HEK293T (cell line): ENCODE measurements around the gene NEURL4.

Experiments used
- BHLHE40 ChIP-seq: fragments of 450-650 bp; IDR thresholded peaks from 2 replicates; pipeline ENCODE4 v1.6.1; 2016; ENCODE audit warnings: mild to moderate bottlenecking, moderate library complexity, borderline replicate concordance
- ELF4 ChIP-seq: fragments of 450-650 bp; IDR thresholded peaks from 2 replicates; pipeline ENCODE4 v1.6.1; 2017; ENCODE audit warnings: antibody characterized with exemption
- FOXA1 ChIP-seq: fragments of 450-650 bp; IDR thresholded peaks from 2 replicates; pipeline ENCODE4 v1.6.1; 2016; ENCODE audit warnings: mild to moderate bottlenecking
- FOXK2 ChIP-seq: fragments of 450-650 bp; IDR thresholded peaks from 2 replicates; pipeline ENCODE4 v1.6.1; 2016; ENCODE audit warnings: mild to moderate bottlenecking
- FOXM1 ChIP-seq: fragments of 450-650 bp; IDR thresholded peaks from 2 replicates; pipeline ENCODE4 v1.6.1; 2017; ENCODE audit warnings: mild to moderate bottlenecking, borderline replicate concordance
- HDGF ChIP-seq: fragments of 450-650 bp; IDR thresholded peaks from 2 replicates; pipeline ENCODE4 v1.6.1; 2017; ENCODE audit warnings: antibody characterized with exemption, borderline replicate concordance
- L3MBTL2 ChIP-seq: fragments of 450-650 bp; conservative IDR thresholded peaks from 2 replicates; pipeline ENCODE4 v1.6.1; 2016; ENCODE audit warnings: mild to moderate bottlenecking
- NFRKB ChIP-seq: fragments of 450-650 bp; IDR thresholded peaks from 2 replicates; pipeline ENCODE4 v1.6.1; 2016; ENCODE audit warnings: mild to moderate bottlenecking, moderate library complexity
- SP1 ChIP-seq: fragments of 450-650 bp; IDR thresholded peaks from 2 replicates; pipeline ENCODE4 v1.6.1; 2017
- SUZ12 ChIP-seq: fragments of 450-650 bp; IDR thresholded peaks from 2 replicates; pipeline ENCODE4 v1.6.1; 2016; ENCODE audit warnings: mild to moderate bottlenecking
- TARDBP ChIP-seq: fragments of 450-650 bp; IDR thresholded peaks from 2 replicates; pipeline ENCODE4 v1.6.1; 2016
- ZNF384 ChIP-seq: fragments of 450-650 bp; IDR thresholded peaks from 2 replicates; pipeline ENCODE4 v1.6.1; 2016
- TF ChIP-seq, protein P1 (sequence below): fragments of 450-650 bp; IDR thresholded peaks from 2 replicates; pipeline ENCODE4 v1.6.1; 2016

- TF ChIP-seq, protein P1, sequence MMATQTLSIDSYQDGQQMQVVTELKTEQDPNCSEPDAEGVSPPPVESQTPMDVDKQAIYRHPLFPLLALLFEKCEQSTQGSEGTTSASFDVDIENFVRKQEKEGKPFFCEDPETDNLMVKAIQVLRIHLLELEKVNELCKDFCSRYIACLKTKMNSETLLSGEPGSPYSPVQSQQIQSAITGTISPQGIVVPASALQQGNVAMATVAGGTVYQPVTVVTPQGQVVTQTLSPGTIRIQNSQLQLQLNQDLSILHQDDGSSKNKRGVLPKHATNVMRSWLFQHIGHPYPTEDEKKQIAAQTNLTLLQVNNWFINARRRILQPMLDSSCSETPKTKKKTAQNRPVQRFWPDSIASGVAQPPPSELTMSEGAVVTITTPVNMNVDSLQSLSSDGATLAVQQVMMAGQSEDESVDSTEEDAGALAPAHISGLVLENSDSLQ: no peak
- TF ChIP-seq SP1: no peak
- TF ChIP-seq NFRKB: no peak
- TF ChIP-seq TARDBP: no peak
- TF ChIP-seq BHLHE40: no peak
- no peak for TF ChIP-seq ELF4
- TF ChIP-seq ZNF384: no peak
- TF ChIP-seq FOXA1: no peak
- TF ChIP-seq L3MBTL2: no peak
- no peak for TF ChIP-seq FOXM1
- TF ChIP-seq SUZ12: no peak
- no peak for TF ChIP-seq FOXK2
- no peak for TF ChIP-seq HDGF
These were observed 7.4 kb upstream of the NEURL4 start, which contains the start of gene ACAP1 for GRCh38 chr17:7336240-7337175.
